ENCODE measurements around the gene PALLD. TPM values are rescaled to one million over a fixed set of nuclear protein-coding genes. Genes with fewer than 3 reads are reported as not detected.

PALLD gene
- total and polyA plus RNA-seq, 2 donors (not counting 3 experiments of a cell fraction or from before 2014, with no cell fraction given) = 13.4 to 48.2 TPM

- Histone ChIP-seq H3K79me2 (ENCODE audit: control insufficient read depth, insufficient read depth, low read length) (no peaks in the 10 kb centered on the region), H4K20me1 (replicated peaks; ENCODE audit: control insufficient read depth, extremely low read depth, insufficient read depth, low read length) (no peaks in the 10 kb centered on the region), H3K9me3 (replicated peaks; ENCODE audit: control insufficient read depth, insufficient read depth, low read length) (no peaks in the 10 kb centered on the region), H3K36me3 (ENCODE audit: control insufficient read depth in 2 of 2, extremely low read depth in 1 of 2, insufficient read depth in 2 of 2, low read length in 2 of 2) (peaks cover 15 to 18% of the 10 kb centered on the region in 2 experiments), H3K27me3 (ENCODE audit: control insufficient read depth in 2 of 2, insufficient read depth in 2 of 2, low read length in 2 of 2) (no peaks in the 10 kb centered on the region), H3K27ac (ENCODE audit: insufficient read depth, low read depth, low read length) (no peak overlapping the region), H3K4me2 (ENCODE audit: insufficient read depth, low read length) (no peak overlapping the region), H3K9ac (replicated peaks; ENCODE audit: extremely low read depth, insufficient read depth, low read length) (no peak overlapping the region), H3K4me1 (ENCODE audit: control insufficient read depth, extremely low read depth, insufficient read depth, low read length) (no peaks in the 10 kb centered on the region), H2AFZ (ENCODE audit: low read depth, low read length) (no peak overlapping the region), H3K4me3 (replicated peaks in 1 of 3; ENCODE audit: insufficient read depth in 1 of 3, low read depth in 1 of 3, low read length in 3 of 3) (no peak overlapping the region), H3K9me1 (replicated peaks; ENCODE audit: control insufficient read depth, extremely low read depth, insufficient read depth, low read length) (no peaks in the 10 kb centered on the region)
- CTCF ChIA-PET = interaction anchor here (1.0 kb wide), 1 partner anchor 11 kb away, joined by 3 read pairs; no protein-coding TSS in a partner anchor
- FAIRE-seq (no peak), DNase-seq (ENCODE audit: low read depth, low spot score) (no peak)
- intact Hi-C loops (cut with micrococcal nuclease) (no loop called here), dilution Hi-C loops (cut with MboI; ENCODE audit: extremely low pct_ligation_motif_present, low sequenced_read_pairs) (no loop called here)
- POLR2A ChIA-PET = no interaction called here
- TF ChIP-seq POLR2AphosphoS5 (IDR thresholded peaks at IDR 0.05; ENCODE audit: insufficient read depth, low read depth, low read length) = no peak
- TF ChIP-seq MAX (IDR thresholded peaks at IDR 0.05; ENCODE audit: insufficient read depth, insufficient read length) = no peak
- TF ChIP-seq FOS (IDR thresholded peaks at IDR 0.05; ENCODE audit: borderline replicate concordance, insufficient read depth, low read length) = no peak
- no peak for TF ChIP-seq CTCF (IDR thresholded peaks at IDR 0.05; ENCODE audit: extremely low read depth in 1 of 2, insufficient read depth in 1 of 2, low read depth in 1 of 2, low read length in 2 of 2)
- TF ChIP-seq POLR2A (IDR thresholded peaks at IDR 0.05; ENCODE audit: low read depth, low read length) = no peak
- no peak for TF ChIP-seq GATA2 (IDR thresholded peaks at IDR 0.05; ENCODE audit: insufficient read depth, insufficient read length, low read depth, low read length)
- no peak for TF ChIP-seq JUN (IDR thresholded peaks at IDR 0.05; ENCODE audit: borderline replicate concordance, insufficient read depth, insufficient read length, low read depth)
- TF ChIP-seq MYC (IDR thresholded peaks at IDR 0.05; ENCODE audit: low read depth, low read length) = no peak
- TF ChIP-seq EZH2 (IDR thresholded peaks at IDR 0.05; ENCODE audit: borderline replicate concordance, low read depth, low read length, severe bottlenecking) = no peak
- BruUV-seq (replicated peaks) = no TSS peak
Measured at GRCh38 chr4:168893807-168894206, 397.0 kb downstream of the PALLD start.

Data from endothelial cell of umbilical vein (primary cell).